Loucy (cell line): ENCODE data around the gene UTP4.

Experiments
- H2AFZ ChIP-seq: fragments of 200-600 bp; sonication (generic); 2 replicates; pipeline ENCODE4 v1.6.0; 2016; ENCODE audit warnings: antibody characterized with exemption, mild to moderate bottlenecking, low read length, moderate library complexity
- H3F3A ChIP-seq: fragments of 200-600 bp; 2 replicates; pipeline ENCODE4 v1.6.0; 2016; ENCODE audit warnings: antibody characterized with exemption, low read depth, mild to moderate bottlenecking
- H3K27me3 ChIP-seq: fragments of 200-600 bp; sonication (generic); 2 replicates; pipeline ENCODE4 v1.6.1; 2014; ENCODE audit warnings: low read length, mild to moderate bottlenecking; ENCODE audit not compliant: insufficient read depth, poor library complexity, severe bottlenecking
- H3K36me3 ChIP-seq: fragments of 200-600 bp; sonication (generic); 2 replicates; pipeline ENCODE4 v1.6.1; 2016; ENCODE audit warnings: low read length; ENCODE audit not compliant: insufficient read depth
- H3K4me1 ChIP-seq: fragments of 200-600 bp; sonication (generic); 2 replicates; pipeline ENCODE4 v1.5.1; 2014; ENCODE audit warnings: low read length, mild to moderate bottlenecking; ENCODE audit not compliant: insufficient read depth, poor library complexity, severe bottlenecking
- H3K4me2 ChIP-seq: fragments of 200-600 bp; sonication (generic); 2 replicates; pipeline ENCODE4 v1.6.0; 2014; ENCODE audit warnings: antibody characterized with exemption, low read length, low read depth, mild to moderate bottlenecking; ENCODE audit not compliant: poor library complexity, severe bottlenecking
- H3K4me3 ChIP-seq: fragments of 200-600 bp; sonication (generic); 2 replicates; pipeline ENCODE4 v1.5.1; 2014; ENCODE audit warnings: low read length, mild to moderate bottlenecking, mixed read lengths; ENCODE audit not compliant: poor library complexity, severe bottlenecking
- H3K79me2 ChIP-seq: fragments of 200-600 bp; sonication (generic); 2 replicates; pipeline ENCODE4 v1.6.1; 2014; ENCODE audit warnings: low read length; ENCODE audit not compliant: insufficient read depth
- H3K9ac ChIP-seq: fragments of 200-600 bp; sonication (generic); 2 replicates; pipeline ENCODE4 v1.6.0; 2014; ENCODE audit warnings: mild to moderate bottlenecking, low read depth, low read length, moderate library complexity; ENCODE audit not compliant: poor library complexity, severe bottlenecking
- H3K9me2 ChIP-seq: fragments of 200-600 bp; sonication (generic); replicated peaks from 2 replicates; pipeline ENCODE4 v1.6.1; 2016; ENCODE audit warnings: low read depth, low read length, mixed read lengths
- H3K9me3 ChIP-seq: fragments of 200-600 bp; sonication (generic); 2 replicates; pipeline ENCODE4 v1.6.1; 2014; ENCODE audit warnings: mild to moderate bottlenecking, antibody characterized with exemption, low read length, low read depth; ENCODE audit not compliant: insufficient read depth
- H4K20me1 ChIP-seq: fragments of 200-600 bp; sonication (generic); 2 replicates; pipeline ENCODE4 v1.6.0; 2014; ENCODE audit warnings: antibody characterized with exemption, low read length, mild to moderate bottlenecking; ENCODE audit not compliant: insufficient read depth, poor library complexity, severe bottlenecking
- EZH2phosphoT487 ChIP-seq: fragments of 200-600 bp; IDR thresholded peaks from 2 replicates; pipeline ENCODE4 v1.6.1; 2018; ENCODE audit warnings: antibody characterized with exemption, mild to moderate bottlenecking, moderate library complexity, borderline replicate concordance
- TF ChIP-seq, protein P1 (sequence below): fragments of 200-600 bp; sonication (generic); conservative IDR thresholded peaks from 2 replicates; pipeline ENCODE4 v1.5.1; 2014; ENCODE audit warnings: mild to moderate bottlenecking, antibody characterized with exemption, low read length

Gene UTP4

DNA sequence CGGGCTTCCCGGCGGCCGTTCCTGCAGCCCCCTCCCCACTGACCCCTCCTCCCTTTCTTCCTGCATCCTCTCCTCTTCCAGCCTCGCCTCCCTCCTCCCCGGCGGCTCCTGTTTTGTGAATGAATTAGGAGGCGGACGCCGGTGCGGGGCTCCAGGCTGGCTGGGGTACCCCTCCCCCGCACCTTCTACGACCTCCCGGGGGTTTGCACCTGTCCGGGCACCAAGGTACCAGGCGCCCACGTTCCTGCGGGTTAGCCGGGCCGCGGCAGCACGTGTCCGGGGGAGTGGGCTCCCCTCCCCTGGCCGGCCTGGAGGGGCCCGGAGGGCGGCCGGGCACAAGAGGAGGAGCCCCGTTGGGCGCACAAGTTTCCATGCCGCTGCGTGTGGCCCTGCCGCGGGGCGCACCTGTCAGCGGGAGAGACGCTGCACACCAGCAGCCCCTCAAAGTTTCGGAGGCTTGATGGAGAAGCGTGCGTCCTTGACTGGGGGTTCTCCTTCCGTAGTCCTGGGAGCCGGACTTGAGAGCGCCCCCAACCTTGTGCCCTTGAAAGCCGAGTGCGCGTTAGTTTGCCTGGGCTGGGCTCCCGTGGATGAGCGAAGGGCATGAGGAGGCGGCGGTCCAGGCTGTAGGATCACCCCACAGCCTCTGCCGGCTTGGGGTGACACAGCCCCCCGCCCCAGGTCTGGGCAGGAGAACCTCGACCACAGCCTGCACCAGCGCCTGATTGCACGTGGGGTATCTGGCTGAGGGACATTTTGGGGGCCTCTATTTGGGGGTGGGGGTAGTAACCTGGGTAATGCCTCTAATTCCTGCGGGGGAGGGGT, 25.7 kb upstream of the UTP4 start:
- H3K27me3 ChIP-seq, result no peaks in the 10 kb centered on the region
- H2AFZ ChIP-seq, result no peak overlapping the region
- H4K20me1 ChIP-seq, result no peaks in the 10 kb centered on the region
- no peak overlapping the region for H3K9ac ChIP-seq
- H3K4me2 ChIP-seq, result peak overlapping the region; percentile 68
- no peaks in the 10 kb centered on the region for H3F3A ChIP-seq
- H3K9me3 ChIP-seq, result no peaks in the 10 kb centered on the region
- H3K4me1 ChIP-seq, result peaks cover 10% of the 10 kb centered on the region
- peak overlapping the region; percentile 57 for H3K4me3 ChIP-seq
- H3K79me2 ChIP-seq, result no peaks in the 10 kb centered on the region
- TF ChIP-seq EZH2phosphoT487, result no peak
- TF ChIP-seq, protein P1, sequence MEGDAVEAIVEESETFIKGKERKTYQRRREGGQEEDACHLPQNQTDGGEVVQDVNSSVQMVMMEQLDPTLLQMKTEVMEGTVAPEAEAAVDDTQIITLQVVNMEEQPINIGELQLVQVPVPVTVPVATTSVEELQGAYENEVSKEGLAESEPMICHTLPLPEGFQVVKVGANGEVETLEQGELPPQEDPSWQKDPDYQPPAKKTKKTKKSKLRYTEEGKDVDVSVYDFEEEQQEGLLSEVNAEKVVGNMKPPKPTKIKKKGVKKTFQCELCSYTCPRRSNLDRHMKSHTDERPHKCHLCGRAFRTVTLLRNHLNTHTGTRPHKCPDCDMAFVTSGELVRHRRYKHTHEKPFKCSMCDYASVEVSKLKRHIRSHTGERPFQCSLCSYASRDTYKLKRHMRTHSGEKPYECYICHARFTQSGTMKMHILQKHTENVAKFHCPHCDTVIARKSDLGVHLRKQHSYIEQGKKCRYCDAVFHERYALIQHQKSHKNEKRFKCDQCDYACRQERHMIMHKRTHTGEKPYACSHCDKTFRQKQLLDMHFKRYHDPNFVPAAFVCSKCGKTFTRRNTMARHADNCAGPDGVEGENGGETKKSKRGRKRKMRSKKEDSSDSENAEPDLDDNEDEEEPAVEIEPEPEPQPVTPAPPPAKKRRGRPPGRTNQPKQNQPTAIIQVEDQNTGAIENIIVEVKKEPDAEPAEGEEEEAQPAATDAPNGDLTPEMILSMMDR, result no peak
- peaks cover 5% of the 10 kb centered on the region; the same call in 1 of the 2 replicates for H3K36me3 ChIP-seq
- H3K9me2 ChIP-seq, result no peaks in the 10 kb centered on the region

- TF ChIP-seq EZH2phosphoT487, result no peak
- TF ChIP-seq, protein P1, result no peak
- H3K9ac ChIP-seq, result no peak overlapping the region
These were observed 25.0 kb upstream of the UTP4 start for GRCh38 chr16:69107316-69107962.

DNA sequence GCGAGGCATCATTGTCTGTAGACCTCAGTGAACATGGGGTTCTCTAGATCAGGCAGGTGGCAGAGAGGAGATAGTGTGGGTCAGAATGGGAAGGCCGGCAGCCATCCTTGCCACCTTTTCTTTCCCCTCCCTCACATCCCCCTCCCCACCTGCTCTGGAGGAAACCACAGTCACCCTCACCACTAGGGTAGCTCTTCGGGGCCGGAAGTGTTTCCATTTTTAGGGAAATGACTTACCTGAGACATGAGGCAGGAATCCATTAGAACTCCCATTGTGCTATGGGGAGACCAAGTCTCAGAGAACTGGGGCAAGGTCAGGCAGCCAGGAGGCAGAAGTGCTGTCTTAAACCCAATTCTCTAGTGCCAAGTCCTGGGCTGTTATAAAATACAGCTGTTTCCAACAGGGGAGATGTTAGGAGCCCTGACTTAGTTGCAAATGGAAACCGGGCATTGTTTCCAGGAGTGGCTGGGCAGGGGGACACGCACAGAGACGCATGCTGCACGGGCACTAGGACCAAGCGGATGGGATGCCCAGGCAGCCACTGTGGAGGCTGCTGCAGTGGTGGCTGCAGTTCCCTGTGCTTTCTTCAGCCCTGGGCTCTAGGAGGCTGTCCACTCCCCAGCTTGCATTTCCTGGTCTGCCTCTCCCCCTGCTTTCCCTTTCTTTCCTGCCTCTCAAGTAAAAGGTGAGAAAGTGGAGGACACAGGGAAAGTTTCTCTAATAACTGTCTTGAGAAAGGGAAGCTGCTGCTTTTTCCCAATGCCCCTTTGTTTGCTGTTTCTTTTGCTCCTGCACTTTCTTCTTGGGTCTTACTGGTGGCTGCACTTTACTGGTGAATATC, 24.2 kb upstream of the UTP4 start:
- Histone ChIP-seq H3K4me1 (peaks cover 10% of the 10 kb centered on the region), H2AFZ (no peak overlapping the region), H3K27me3 (no peaks in the 10 kb centered on the region), H3K9ac (no peak overlapping the region), H3K9me3 (no peaks in the 10 kb centered on the region), H3K36me3 (peaks cover 5% of the 10 kb centered on the region; the same call in 1 of the 2 replicates), H3K79me2 (no peaks in the 10 kb centered on the region), H3K9me2 (no peaks in the 10 kb centered on the region), H4K20me1 (no peaks in the 10 kb centered on the region), H3K4me2 (no peak overlapping the region), H3K4me3 (no peak overlapping the region), H3F3A (no peaks in the 10 kb centered on the region)
- TF ChIP-seq EZH2phosphoT487, result no peak
- TF ChIP-seq, protein P1, result no peak

More at GRCh38 chr16:69107316-69107962, 25.0 kb upstream of the UTP4 start:
- no peaks in the 10 kb centered on the region for H3F3A ChIP-seq
- H3K9me2 ChIP-seq, result no peaks in the 10 kb centered on the region
- H3K27me3 ChIP-seq, result no peaks in the 10 kb centered on the region
- no peaks in the 10 kb centered on the region for H3K79me2 ChIP-seq
- peaks cover 5% of the 10 kb centered on the region; the same call in 1 of the 2 replicates for H3K36me3 ChIP-seq
- H4K20me1 ChIP-seq, result no peaks in the 10 kb centered on the region
- H3K4me1 ChIP-seq, result peaks cover 10% of the 10 kb centered on the region
- no peak overlapping the region for H3K4me2 ChIP-seq
- no peak overlapping the region for H3K4me3 ChIP-seq
- H2AFZ ChIP-seq, result no peak overlapping the region
- H3K9me3 ChIP-seq, result no peaks in the 10 kb centered on the region
